Measurements from ENCODE around the gene NEURL1.
A peak's percentile ranks its signal among the peaks of the same experiment; 100 is the strongest.
"Not testable (repeated sequence)": the region's sequence is repeated elsewhere in the genome, so short reads cannot be mapped to it uniquely, and the experiment has no call there.

The NEURL1 gene

GRCh38 chr10:103493916-103494877 is 692 bp downstream of the NEURL1 start:
- peaks cover 30% of the 10 kb centered on the region for H3K27me3 Mint-ChIP-seq
- DNase-seq (ENCODE audit: low spot score in 2 of 2) (peak in 1 of 2 donors; percentile 44), ATAC-seq (ENCODE audit: low read depth) (peak; percentile 19)
- H3K36me3 Mint-ChIP-seq, result no peaks in the 10 kb centered on the region
- no peak overlapping the region for H3K27ac Mint-ChIP-seq
- H3K4me3 Mint-ChIP-seq, result peak overlapping the region; percentile 66
- peaks cover 29% of the 10 kb centered on the region for H3K4me1 Mint-ChIP-seq
- no peaks in the 10 kb centered on the region for H3K9me3 Mint-ChIP-seq

- Mint-ChIP-seq H3K36me3 (no peaks in the 10 kb centered on the region), H3K27ac (no peak overlapping the region), H3K4me1 (peaks cover 23% of the 10 kb centered on the region), H3K9me3 (no peaks in the 10 kb centered on the region), H3K27me3 (peaks cover 32% of the 10 kb centered on the region), H3K4me3 (no peak overlapping the region)
- ATAC-seq (ENCODE audit: low read depth), result no peak
- no peak for DNase-seq (ENCODE audit: low spot score in 2 of 2)
These were observed 1.8 kb downstream of the NEURL1 start for GRCh38 chr10:103495321-103495720.

- Mint-ChIP-seq H3K27ac (no peak overlapping the region), H3K4me3 (no peak overlapping the region), H3K27me3 (peaks cover 34% of the 10 kb centered on the region), H3K4me1 (peaks cover 9% of the 10 kb centered on the region), H3K9me3 (no peaks in the 10 kb centered on the region), H3K36me3 (no peaks in the 10 kb centered on the region)
- ATAC-seq (ENCODE audit: low read depth) (no peak), DNase-seq (ENCODE audit: low spot score in 2 of 2) (no peak)
These were observed 3.8 kb downstream of the NEURL1 start for GRCh38 chr10:103497161-103497915.

GRCh38 chr10:103498936-103499638 is 5.6 kb downstream of the NEURL1 start:
- no peak overlapping the region for H3K4me3 Mint-ChIP-seq
- peaks cover 3% of the 10 kb centered on the region for H3K4me1 Mint-ChIP-seq
- no peaks in the 10 kb centered on the region for H3K9me3 Mint-ChIP-seq
- DNase-seq (ENCODE audit: low spot score in 2 of 2), result no peak
- peaks cover 34% of the 10 kb centered on the region for H3K27me3 Mint-ChIP-seq
- ATAC-seq (ENCODE audit: low read depth), result peak; percentile 49
- no peak overlapping the region for H3K27ac Mint-ChIP-seq
- no peaks in the 10 kb centered on the region for H3K36me3 Mint-ChIP-seq

- Mint-ChIP-seq H3K4me1 (peaks cover 3% of the 10 kb centered on the region), H3K4me3 (no peak overlapping the region), H3K9me3 (no peaks in the 10 kb centered on the region), H3K27ac (no peak overlapping the region), H3K36me3 (no peaks in the 10 kb centered on the region), H3K27me3 (peaks cover 33% of the 10 kb centered on the region)
- DNase-seq (ENCODE audit: low spot score in 2 of 2) (no peak), ATAC-seq (ENCODE audit: low read depth) (no peak)
These were observed 6.4 kb downstream of the NEURL1 start for GRCh38 chr10:103499881-103500280.

- Mint-ChIP-seq H3K36me3 (no peaks in the 10 kb centered on the region), H3K4me1 (peaks cover 3% of the 10 kb centered on the region), H3K27me3 (peaks cover 33% of the 10 kb centered on the region), H3K9me3 (no peaks in the 10 kb centered on the region), H3K4me3 (no peak overlapping the region), H3K27ac (no peak overlapping the region)
- ATAC-seq (ENCODE audit: low read depth) (no peak), DNase-seq (ENCODE audit: low spot score in 2 of 2) (no peak)
These were observed 7.0 kb downstream of the NEURL1 start for GRCh38 chr10:103500481-103500880.

GRCh38 chr10:103501186-103501585 is 7.7 kb downstream of the NEURL1 start:
- no peak overlapping the region for H3K4me3 Mint-ChIP-seq
- H3K27me3 Mint-ChIP-seq, result peaks cover 31% of the 10 kb centered on the region

GRCh38 chr10:103502849-103503660 is 9.6 kb downstream of the NEURL1 start:
- ATAC-seq (ENCODE audit: low read depth), result no peak
- H3K4me1 Mint-ChIP-seq, result peaks cover 3% of the 10 kb centered on the region
- H3K4me3 Mint-ChIP-seq, result no peak overlapping the region
- H3K9me3 Mint-ChIP-seq, result no peaks in the 10 kb centered on the region
- no peak overlapping the region for H3K27ac Mint-ChIP-seq
- peaks cover 32% of the 10 kb centered on the region for H3K27me3 Mint-ChIP-seq
- DNase-seq (ENCODE audit: low spot score in 2 of 2), result no peak
- no peaks in the 10 kb centered on the region for H3K36me3 Mint-ChIP-seq

More at GRCh38 chr10:103501186-103501585, 7.7 kb downstream of the NEURL1 start:
- ATAC-seq (ENCODE audit: low read depth) (no peak), DNase-seq (ENCODE audit: low spot score in 2 of 2) (no peak)
- H3K9me3 Mint-ChIP-seq, result no peaks in the 10 kb centered on the region
- H3K4me1 Mint-ChIP-seq, result peaks cover 3% of the 10 kb centered on the region
- H3K36me3 Mint-ChIP-seq, result no peaks in the 10 kb centered on the region
- H3K27ac Mint-ChIP-seq, result no peak overlapping the region

GRCh38 chr10:103503777-103504176 is 10.3 kb downstream of the NEURL1 start:
- H3K27me3 Mint-ChIP-seq, result peaks cover 29% of the 10 kb centered on the region

GRCh38 chr10:103504181-103504783 is 10.8 kb downstream of the NEURL1 start:
- ATAC-seq (ENCODE audit: low read depth) (no peak), DNase-seq (ENCODE audit: low spot score in 2 of 2) (no peak)
- H3K27ac Mint-ChIP-seq, result no peak overlapping the region
- H3K36me3 Mint-ChIP-seq, result no peaks in the 10 kb centered on the region
- H3K4me3 Mint-ChIP-seq, result no peak overlapping the region
- no peaks in the 10 kb centered on the region for H3K9me3 Mint-ChIP-seq
- H3K27me3 Mint-ChIP-seq, result peaks cover 29% of the 10 kb centered on the region
- peaks cover 3% of the 10 kb centered on the region for H3K4me1 Mint-ChIP-seq

More at GRCh38 chr10:103503777-103504176, 10.3 kb downstream of the NEURL1 start:
- DNase-seq (ENCODE audit: low spot score in 2 of 2); H3K4me3 Mint-ChIP-seq; H3K9me3 Mint-ChIP-seq; H3K27ac Mint-ChIP-seq; H3K36me3 Mint-ChIP-seq; H3K4me1 Mint-ChIP-seq; ATAC-seq (ENCODE audit: low read depth): not testable (repeated sequence)

- Mint-ChIP-seq H3K27me3 (peaks cover 20% of the 10 kb centered on the region), H3K4me3 (no peak overlapping the region), H3K36me3 (no peaks in the 10 kb centered on the region), H3K27ac (no peak overlapping the region), H3K9me3 (no peaks in the 10 kb centered on the region), H3K4me1 (peaks cover 3% of the 10 kb centered on the region)
- no peak for ATAC-seq (ENCODE audit: low read depth)
- no peak for DNase-seq (ENCODE audit: low spot score in 2 of 2)
These were observed 12.6 kb downstream of the NEURL1 start for GRCh38 chr10:103506061-103506460.

GRCh38 chr10:103507235-103508191 is 14.0 kb downstream of the NEURL1 start:
- ATAC-seq (ENCODE audit: low read depth), result no peak
- Mint-ChIP-seq H3K4me1 (peaks cover 3% of the 10 kb centered on the region), H3K9me3 (no peaks in the 10 kb centered on the region), H3K36me3 (no peaks in the 10 kb centered on the region), H3K27me3 (peaks cover 16% of the 10 kb centered on the region), H3K27ac (no peak overlapping the region), H3K4me3 (no peak overlapping the region)
- DNase-seq (ENCODE audit: low spot score in 2 of 2), result no peak

Measured in memory B cell (primary cell).